GM23338 (cell line): Measurements from ENCODE around the gene SPI1. TPM values are rescaled to one million over a fixed set of nuclear protein-coding genes. Genes with fewer than 3 reads are reported as not detected.

Source experiments
- ATAC-seq: fragments of 200-7000 bp; cut with Tn5 transposase; 3 replicates; pipeline ENCODE4 v1.9.1; 2020
- DNase-seq: peaks from one replicate; pipeline ENCODE4 v3.0.0-alpha.2; 2015; ENCODE audit warnings: low spot score
- H2AFZ ChIP-seq: fragments of 200-600 bp; sonication (generic); 2 replicates; pipeline ENCODE4 v1.8.0; 2016; ENCODE audit warnings: antibody characterized with exemption, mild to moderate bottlenecking, moderate library complexity
- H3F3A ChIP-seq: fragments of 200-600 bp; sonication (generic); replicated peaks from 2 replicates; pipeline ENCODE4 v1.8.0; 2017; ENCODE audit warnings: antibody characterized with exemption, mixed run types, low read depth
- H3K27ac ChIP-seq: fragments of 200-600 bp; sonication (generic); 2 replicates; pipeline ENCODE4 v1.6.1; 2016; ENCODE audit warnings: low read depth
- H3K27me3 ChIP-seq: fragments of 200-600 bp; sonication (generic); 2 replicates; pipeline ENCODE4 v1.8.0; 2016; ENCODE audit warnings: mild to moderate bottlenecking, mixed run types, moderate library complexity; ENCODE audit not compliant: insufficient read depth
- H3K36me3 ChIP-seq: fragments of 200-600 bp; sonication (generic); 2 replicates; pipeline ENCODE4 v1.8.0; 2016; ENCODE audit warnings: mild to moderate bottlenecking; ENCODE audit not compliant: insufficient read depth
- H3K4me1 ChIP-seq: fragments of 200-600 bp; sonication (generic); 2 replicates; pipeline ENCODE4 v1.8.0; 2016; ENCODE audit warnings: mild to moderate bottlenecking, moderate library complexity; ENCODE audit not compliant: insufficient read depth
- H3K4me2 ChIP-seq: fragments of 200-600 bp; sonication (generic); 2 replicates; pipeline ENCODE4 v1.7.1; 2017; ENCODE audit warnings: mixed run types
- H3K4me3 ChIP-seq: fragments of 200-600 bp; sonication (generic); 2 replicates; pipeline ENCODE4 v1.6.1; 2016; ENCODE audit warnings: mixed run types
- H3K79me2 ChIP-seq: fragments of 200-600 bp; sonication (generic); replicated peaks from 2 replicates; pipeline ENCODE4 v1.8.0; 2017; ENCODE audit warnings: mild to moderate bottlenecking; ENCODE audit not compliant: insufficient read depth
- H3K9me2 ChIP-seq: fragments of 200-600 bp; sonication (generic); 2 replicates; pipeline ENCODE4 v1.8.0; 2017; ENCODE audit not compliant: insufficient read depth
- H4K20me1 ChIP-seq: fragments of 200-600 bp; sonication (generic); replicated peaks from 2 replicates; pipeline ENCODE4 v1.8.0; 2017; ENCODE audit warnings: mild to moderate bottlenecking; ENCODE audit not compliant: insufficient read depth
- H3K27ac Mint-ChIP-seq: 2 replicates; pipeline ENCODE4 v1.8.0; 2020; ENCODE audit warnings: inconsistent platforms, mild to moderate bottlenecking, moderate library complexity, mixed read lengths
- H3K27me3 Mint-ChIP-seq: 3 replicates; pipeline ENCODE4 v1.8.0; 2022; ENCODE audit warnings: low read depth, mild to moderate bottlenecking, moderate library complexity, mixed read lengths, inconsistent platforms; ENCODE audit not compliant: insufficient read depth, poor library complexity
- H3K36me3 Mint-ChIP-seq: 3 replicates; pipeline ENCODE4 v1.8.0; 2021; ENCODE audit warnings: low read depth, mild to moderate bottlenecking, inconsistent platforms, moderate library complexity, mixed read lengths
- H3K4me1 Mint-ChIP-seq: 3 replicates; pipeline ENCODE4 v1.8.0; 2020; ENCODE audit warnings: mild to moderate bottlenecking, inconsistent platforms, mixed read lengths
- H3K4me3 Mint-ChIP-seq: 3 replicates; pipeline ENCODE4 v1.8.0; 2021; ENCODE audit warnings: moderate library complexity, mild to moderate bottlenecking, inconsistent platforms, mixed read lengths
- H3K9me3 Mint-ChIP-seq: 3 replicates; pipeline ENCODE4 v1.8.0; 2020; ENCODE audit warnings: moderate library complexity, mild to moderate bottlenecking, inconsistent platforms, mixed read lengths
- CREB1 ChIP-seq: fragments of 250-450 bp; sonication (Bioruptor Pico); IDR thresholded peaks from 2 replicates; pipeline ENCODE4 v1.5.0; 2020; ENCODE audit warnings: low read depth, mild to moderate bottlenecking, moderate library complexity
- EZH2 ChIP-seq: fragments of 200-600 bp; sonication (generic); IDR thresholded peaks from one replicate; pipeline ENCODE4 v1.8.0; 2017; ENCODE audit warnings: antibody characterized with exemption, mild to moderate bottlenecking, low read depth; ENCODE audit not compliant: unreplicated experiment
- EZH2phosphoT487 ChIP-seq: fragments of 200-600 bp; sonication (generic); IDR thresholded peaks from one replicate; pipeline ENCODE4 v1.8.1; 2018; ENCODE audit warnings: antibody characterized with exemption; ENCODE audit not compliant: unreplicated experiment
- JUNB ChIP-seq: IDR thresholded peaks from one replicate; pipeline ENCODE4 v1.6.1; 2016; ENCODE audit warnings: antibody characterized with exemption; ENCODE audit not compliant: unreplicated experiment
- NANOG ChIP-seq: IDR thresholded peaks from 2 replicates; pipeline ENCODE4 v1.6.1; 2016; ENCODE audit warnings: antibody characterized with exemption, borderline replicate concordance
- POLR2AphosphoS5 ChIP-seq: IDR thresholded peaks from 2 replicates; pipeline ENCODE4 v1.6.1; 2016; ENCODE audit warnings: antibody characterized with exemption, low read depth
- ZNF114 ChIP-seq: fragments of 250-450 bp; sonication (Bioruptor Pico); IDR thresholded peaks from 2 replicates; pipeline ENCODE4 v1.5.0; 2020; ENCODE audit warnings: mild to moderate bottlenecking, moderate library complexity
- polyA plus RNA-seq: library from polyadenylated mRNA; unstranded; fragments of >200 nt; fragmentation: Nextera tagmentation; extraction: Ambion mirVana; gene quantifications from 2 replicates; pipeline ENCODE4 v1.2.1, GENCODE V29; 2016
- total RNA-seq: library from RNA; depleted of rRNA; stranded (reverse); fragments of >200 nt; shearing (Covaris generic); gene quantifications from 2 replicates; pipeline ENCODE4 v1.2.3, GENCODE V29; 2014
- TF ChIP-seq, protein P1 (sequence below): IDR thresholded peaks from one replicate; pipeline ENCODE4 v1.6.1; 2018; ENCODE audit warnings: antibody characterized with exemption; ENCODE audit not compliant: unreplicated experiment
- TF ChIP-seq, protein P2 (sequence below), 2 experiments: fragments of 200-600 bp in 1 of 2; sonication (generic) in 1 of 2; conservative IDR thresholded peaks; 2 replicates each; pipeline versions ENCODE4 v1.5.1 to v1.6.1; 2016 to 2017; ENCODE audit warnings: antibody characterized with exemption in 2 of 2, low read depth in 2 of 2, mild to moderate bottlenecking in 2 of 2, moderate library complexity in 1 of 2

The SPI1 gene
- total and polyA plus RNA-seq, 2 experiments from 2014 or later, result 0.23 TPM; not detected in 1

DNA sequence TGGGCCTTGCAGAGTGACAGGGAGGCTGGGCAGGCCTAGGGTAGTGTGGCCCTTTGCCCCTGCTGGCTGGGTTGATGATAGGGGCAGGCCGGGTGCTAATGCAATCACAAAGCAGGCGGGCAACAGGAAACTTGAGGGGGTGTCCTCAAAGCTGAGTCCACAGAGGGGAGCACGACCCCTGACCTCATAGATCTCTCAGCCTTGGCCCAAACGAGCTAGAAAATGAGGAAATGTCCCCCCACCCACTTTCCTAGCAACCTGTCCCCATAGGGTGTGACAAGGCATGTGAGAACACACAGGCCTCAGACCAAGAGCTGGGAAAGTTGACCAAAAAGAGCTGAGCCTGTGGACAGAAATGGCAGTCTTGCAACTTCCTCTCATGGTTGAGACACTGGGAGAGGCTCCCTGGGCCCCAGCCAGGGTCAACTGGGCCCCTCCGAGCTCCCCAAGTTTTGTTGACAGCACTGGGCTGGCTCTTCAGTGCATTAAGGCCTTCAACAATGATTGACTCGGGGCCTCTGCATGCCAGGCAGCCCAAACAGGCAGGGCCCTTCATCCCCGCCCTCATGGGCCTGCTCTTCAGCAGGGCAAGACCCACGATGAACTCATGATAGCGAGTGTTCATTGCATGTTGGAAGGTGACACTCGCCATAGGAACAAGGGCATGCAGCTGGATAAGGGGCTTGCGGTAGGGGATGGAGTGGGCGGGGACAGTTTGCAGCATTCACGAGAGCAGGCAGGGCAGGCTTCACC lies 9.8 kb upstream of the SPI1 start:
- no peak overlapping the region for H3K27ac Mint-ChIP-seq
- TF ChIP-seq CREB1 (CRISPR knock-in tag) (no peak), POLR2AphosphoS5 (no peak)

DNA sequence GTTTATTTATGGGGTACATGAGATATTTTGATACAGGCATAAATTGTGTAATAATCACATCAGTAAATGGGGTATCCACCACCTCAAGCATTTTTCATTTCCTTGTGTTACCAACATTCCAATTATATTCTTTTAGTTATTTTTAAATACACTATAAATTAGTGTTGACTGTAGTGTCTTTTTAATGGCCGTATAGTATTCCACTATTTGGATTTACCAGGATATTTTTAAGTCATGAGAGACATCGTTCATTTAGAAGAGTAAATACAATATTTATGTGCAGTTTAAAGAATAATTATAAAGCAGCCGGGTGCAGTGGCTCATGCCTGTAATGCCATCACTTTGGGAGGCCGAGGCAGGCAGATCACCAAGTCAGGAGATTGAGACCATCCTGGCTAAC lies 6.2 kb upstream of the SPI1 start:
- no peaks in the 10 kb centered on the region for H3K36me3 ChIP-seq
- TF ChIP-seq NANOG (no peak), POLR2AphosphoS5 (no peak), ZNF114 (CRISPR knock-in tag) (no peak), JUNB (no peak), EZH2phosphoT487 (no peak), EZH2 (no peak)
- TF ChIP-seq, protein P1, sequence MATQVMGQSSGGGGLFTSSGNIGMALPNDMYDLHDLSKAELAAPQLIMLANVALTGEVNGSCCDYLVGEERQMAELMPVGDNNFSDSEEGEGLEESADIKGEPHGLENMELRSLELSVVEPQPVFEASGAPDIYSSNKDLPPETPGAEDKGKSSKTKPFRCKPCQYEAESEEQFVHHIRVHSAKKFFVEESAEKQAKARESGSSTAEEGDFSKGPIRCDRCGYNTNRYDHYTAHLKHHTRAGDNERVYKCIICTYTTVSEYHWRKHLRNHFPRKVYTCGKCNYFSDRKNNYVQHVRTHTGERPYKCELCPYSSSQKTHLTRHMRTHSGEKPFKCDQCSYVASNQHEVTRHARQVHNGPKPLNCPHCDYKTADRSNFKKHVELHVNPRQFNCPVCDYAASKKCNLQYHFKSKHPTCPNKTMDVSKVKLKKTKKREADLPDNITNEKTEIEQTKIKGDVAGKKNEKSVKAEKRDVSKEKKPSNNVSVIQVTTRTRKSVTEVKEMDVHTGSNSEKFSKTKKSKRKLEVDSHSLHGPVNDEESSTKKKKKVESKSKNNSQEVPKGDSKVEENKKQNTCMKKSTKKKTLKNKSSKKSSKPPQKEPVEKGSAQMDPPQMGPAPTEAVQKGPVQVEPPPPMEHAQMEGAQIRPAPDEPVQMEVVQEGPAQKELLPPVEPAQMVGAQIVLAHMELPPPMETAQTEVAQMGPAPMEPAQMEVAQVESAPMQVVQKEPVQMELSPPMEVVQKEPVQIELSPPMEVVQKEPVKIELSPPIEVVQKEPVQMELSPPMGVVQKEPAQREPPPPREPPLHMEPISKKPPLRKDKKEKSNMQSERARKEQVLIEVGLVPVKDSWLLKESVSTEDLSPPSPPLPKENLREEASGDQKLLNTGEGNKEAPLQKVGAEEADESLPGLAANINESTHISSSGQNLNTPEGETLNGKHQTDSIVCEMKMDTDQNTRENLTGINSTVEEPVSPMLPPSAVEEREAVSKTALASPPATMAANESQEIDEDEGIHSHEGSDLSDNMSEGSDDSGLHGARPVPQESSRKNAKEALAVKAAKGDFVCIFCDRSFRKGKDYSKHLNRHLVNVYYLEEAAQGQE, result no peak
- TF ChIP-seq, protein P2, sequence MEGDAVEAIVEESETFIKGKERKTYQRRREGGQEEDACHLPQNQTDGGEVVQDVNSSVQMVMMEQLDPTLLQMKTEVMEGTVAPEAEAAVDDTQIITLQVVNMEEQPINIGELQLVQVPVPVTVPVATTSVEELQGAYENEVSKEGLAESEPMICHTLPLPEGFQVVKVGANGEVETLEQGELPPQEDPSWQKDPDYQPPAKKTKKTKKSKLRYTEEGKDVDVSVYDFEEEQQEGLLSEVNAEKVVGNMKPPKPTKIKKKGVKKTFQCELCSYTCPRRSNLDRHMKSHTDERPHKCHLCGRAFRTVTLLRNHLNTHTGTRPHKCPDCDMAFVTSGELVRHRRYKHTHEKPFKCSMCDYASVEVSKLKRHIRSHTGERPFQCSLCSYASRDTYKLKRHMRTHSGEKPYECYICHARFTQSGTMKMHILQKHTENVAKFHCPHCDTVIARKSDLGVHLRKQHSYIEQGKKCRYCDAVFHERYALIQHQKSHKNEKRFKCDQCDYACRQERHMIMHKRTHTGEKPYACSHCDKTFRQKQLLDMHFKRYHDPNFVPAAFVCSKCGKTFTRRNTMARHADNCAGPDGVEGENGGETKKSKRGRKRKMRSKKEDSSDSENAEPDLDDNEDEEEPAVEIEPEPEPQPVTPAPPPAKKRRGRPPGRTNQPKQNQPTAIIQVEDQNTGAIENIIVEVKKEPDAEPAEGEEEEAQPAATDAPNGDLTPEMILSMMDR (conservative IDR thresholded peaks at IDR 0.05; ENCODE audit: low read depth in 2 of 2), result no peak
- H3K27ac Mint-ChIP-seq, result no peak overlapping the region
- peaks cover 11% of the 10 kb centered on the region for H3K27me3 Mint-ChIP-seq
- no peaks in the 10 kb centered on the region for H3K4me1 Mint-ChIP-seq
- H3K4me3 Mint-ChIP-seq, result no peak overlapping the region
- no peaks in the 10 kb centered on the region for H4K20me1 ChIP-seq
- no peak for ATAC-seq
- no peak overlapping the region for H3K4me2 ChIP-seq
- no peak overlapping the region for H3K27ac ChIP-seq
- no peaks in the 10 kb centered on the region for H3K4me1 ChIP-seq
- H3K36me3 Mint-ChIP-seq, result no peaks in the 10 kb centered on the region
- H3K27me3 ChIP-seq, result no peaks in the 10 kb centered on the region
- H3K9me2 ChIP-seq, result 0 out of 2 replicates have a peak, but pooled peaks cover 2% of the 10 kb centered on the region
- no peaks in the 10 kb centered on the region for H3K79me2 ChIP-seq
- H2AFZ ChIP-seq, result no peak overlapping the region
- H3K9me3 Mint-ChIP-seq, result no peaks in the 10 kb centered on the region
- no peak for DNase-seq
- H3K4me3 ChIP-seq, result no peak overlapping the region
- no peaks in the 10 kb centered on the region for H3F3A ChIP-seq

More for the DNA sequence above, 9.8 kb upstream of the SPI1 start:
- H3K9me2 ChIP-seq, result no peaks in the 10 kb centered on the region
- H3K79me2 ChIP-seq, result no peaks in the 10 kb centered on the region
- ATAC-seq, result no peak
- H3K4me2 ChIP-seq, result no peak overlapping the region
- no peak overlapping the region for H3K4me3 ChIP-seq
- H3K4me1 ChIP-seq, result no peaks in the 10 kb centered on the region
- H3K27me3 ChIP-seq, result no peaks in the 10 kb centered on the region
- Mint-ChIP-seq H3K27me3 (peaks cover 8% of the 10 kb centered on the region), H3K9me3 (no peaks in the 10 kb centered on the region), H3K4me3 (no peak overlapping the region), H3K36me3 (no peaks in the 10 kb centered on the region), H3K4me1 (no peaks in the 10 kb centered on the region; the same call in 2 of the 3 replicates)
- peak overlapping the region; percentile 66; the same call in 1 of the 2 replicates for H2AFZ ChIP-seq
- H3K36me3 ChIP-seq, result no peaks in the 10 kb centered on the region
- no peak overlapping the region for H3K27ac ChIP-seq
- no peaks in the 10 kb centered on the region for H4K20me1 ChIP-seq
- no peaks in the 10 kb centered on the region for H3F3A ChIP-seq
- no peak for DNase-seq
